ENCODE measurements around the gene AMIGO3. TPM values are rescaled to one million over a fixed set of nuclear protein-coding genes. Genes with fewer than 3 reads are reported as not detected.

The AMIGO3 gene
- total and polyA plus RNA-seq, 2 experiments from 2014 or later = 2.9 to 10.4 TPM

DNA sequence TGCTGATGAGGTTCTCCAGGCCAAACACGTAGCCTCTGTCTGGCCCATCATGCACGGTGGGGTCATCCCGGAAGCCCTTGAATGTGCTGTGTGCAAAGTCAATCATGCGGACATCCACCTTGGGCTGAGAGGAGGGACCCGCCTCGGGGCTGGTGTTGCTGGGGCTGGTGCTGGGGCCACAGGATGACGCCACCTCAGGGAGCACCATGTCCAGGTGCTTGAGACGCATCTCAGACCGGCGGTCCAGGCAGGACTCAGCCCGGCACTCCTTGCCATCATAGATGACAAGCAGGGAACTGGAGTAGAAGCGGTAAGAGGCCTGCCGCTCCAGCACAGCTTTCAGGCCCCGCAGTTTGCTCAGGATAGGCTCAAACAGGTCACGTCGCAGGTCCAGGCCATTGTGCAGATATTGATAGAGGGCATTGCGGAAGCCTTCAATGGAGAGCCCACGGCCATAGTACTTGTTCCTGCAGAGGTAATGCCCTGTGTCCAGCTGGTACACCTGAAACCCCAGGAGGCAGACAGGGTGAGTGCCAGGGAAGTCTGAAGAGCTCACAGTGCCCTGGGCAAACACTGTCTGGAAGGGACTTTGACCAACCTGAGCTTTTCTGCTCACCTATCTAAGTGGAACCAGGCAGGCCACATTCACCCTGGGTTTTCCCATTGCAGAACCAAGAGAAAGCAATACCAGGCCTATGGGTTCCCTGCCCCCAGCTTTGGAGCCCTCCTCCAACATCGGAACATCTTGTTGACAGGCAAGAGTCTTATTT, 7.9 kb upstream of the AMIGO3 start (continued):
- no peak for TF ChIP-seq ZNF462 (CRISPR knock-in tag; IDR thresholded peaks at IDR 0.05)

DNA sequence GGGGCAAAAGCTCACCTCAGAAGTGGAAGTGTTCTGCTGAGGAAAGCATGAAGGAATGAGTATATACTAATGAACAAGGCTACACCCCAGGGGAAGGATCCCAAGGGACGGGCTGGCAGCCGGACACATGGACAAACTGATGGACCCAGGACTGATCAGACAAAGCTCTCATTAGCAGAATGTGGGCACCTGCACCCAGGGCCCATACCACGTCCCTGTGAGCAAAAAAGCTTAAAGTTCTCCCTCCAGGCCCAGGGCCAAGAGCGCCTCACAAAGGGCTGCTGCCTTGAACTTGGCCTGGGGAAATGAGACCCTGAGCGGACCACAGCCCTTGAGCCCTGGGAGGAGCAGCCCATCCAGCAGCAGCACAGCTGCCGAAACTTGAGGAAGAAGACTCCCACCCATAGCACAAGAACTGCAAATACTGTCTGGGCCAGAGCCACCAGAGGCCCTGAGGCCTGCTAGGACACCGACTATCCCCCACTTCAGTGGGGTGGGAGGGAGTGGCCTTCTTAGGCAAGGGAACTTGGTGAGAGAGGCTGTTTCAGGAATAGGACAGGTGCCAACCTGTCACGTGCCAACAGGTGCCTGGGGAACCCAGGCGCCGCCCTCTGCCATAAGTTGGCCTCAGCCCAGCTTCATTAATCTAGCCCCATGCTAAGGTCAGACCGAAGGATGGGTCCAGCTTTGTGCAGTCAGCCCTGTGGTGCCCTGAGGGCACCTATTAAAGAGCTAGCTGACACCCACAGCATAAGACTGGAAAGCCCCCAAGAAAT, 6.6 kb upstream of the AMIGO3 start:
- no peaks in the 10 kb centered on the region for H3K4me1 ChIP-seq (ENCODE audit: insufficient read depth)
- H3K79me2 ChIP-seq (replicated peaks; ENCODE audit: insufficient read depth) = no peaks in the 10 kb centered on the region; the same call in 1 of the 2 replicates
- no peak overlapping the region for H2AFZ ChIP-seq
- H3K4me3 ChIP-seq = no peak overlapping the region
- H3K27ac Mint-ChIP-seq = no peak overlapping the region
- no peak overlapping the region for H3K4me3 Mint-ChIP-seq
- H3K36me3 Mint-ChIP-seq (ENCODE audit: low read depth) = peaks cover 26% of the 10 kb centered on the region
- H3F3A ChIP-seq (replicated peaks; ENCODE audit: low read depth) = peaks cover 22% of the 10 kb centered on the region; the same call in 1 of the 2 replicates
- no peak overlapping the region for H3K4me2 ChIP-seq
- peaks cover 18% of the 10 kb centered on the region for H3K27me3 Mint-ChIP-seq (ENCODE audit: insufficient read depth, low read depth, poor library complexity)
- H3K27me3 ChIP-seq (ENCODE audit: insufficient read depth) = no peaks in the 10 kb centered on the region
- no peak overlapping the region for H3K27ac ChIP-seq (ENCODE audit: low read depth)
- peaks cover 5% of the 10 kb centered on the region; the same call in 1 of the 2 replicates for H3K36me3 ChIP-seq (ENCODE audit: insufficient read depth)
- H4K20me1 ChIP-seq (replicated peaks; ENCODE audit: insufficient read depth) = peaks cover 4% of the 10 kb centered on the region; the same call in 1 of the 2 replicates
- no peaks in the 10 kb centered on the region for H3K9me2 ChIP-seq (ENCODE audit: insufficient read depth)
- ATAC-seq (no peak), DNase-seq (ENCODE audit: low spot score) (no peak)
- peaks cover 6% of the 10 kb centered on the region; the same call in 1 of the 3 replicates for H3K4me1 Mint-ChIP-seq
- no peaks in the 10 kb centered on the region for H3K9me3 Mint-ChIP-seq
- TF ChIP-seq ZNF462 (CRISPR knock-in tag; IDR thresholded peaks at IDR 0.05) (no peak), NANOG (IDR thresholded peaks at IDR 0.05; ENCODE audit: borderline replicate concordance) (no peak), ZNF114 (CRISPR knock-in tag; IDR thresholded peaks at IDR 0.05) (no peak), JUNB (IDR thresholded peaks at IDR 0.05; ENCODE audit: unreplicated experiment) (no peak), ZNF331 (CRISPR knock-in tag; IDR thresholded peaks at IDR 0.05; ENCODE audit: low read depth) (no peak)
- TF ChIP-seq, protein P1, sequence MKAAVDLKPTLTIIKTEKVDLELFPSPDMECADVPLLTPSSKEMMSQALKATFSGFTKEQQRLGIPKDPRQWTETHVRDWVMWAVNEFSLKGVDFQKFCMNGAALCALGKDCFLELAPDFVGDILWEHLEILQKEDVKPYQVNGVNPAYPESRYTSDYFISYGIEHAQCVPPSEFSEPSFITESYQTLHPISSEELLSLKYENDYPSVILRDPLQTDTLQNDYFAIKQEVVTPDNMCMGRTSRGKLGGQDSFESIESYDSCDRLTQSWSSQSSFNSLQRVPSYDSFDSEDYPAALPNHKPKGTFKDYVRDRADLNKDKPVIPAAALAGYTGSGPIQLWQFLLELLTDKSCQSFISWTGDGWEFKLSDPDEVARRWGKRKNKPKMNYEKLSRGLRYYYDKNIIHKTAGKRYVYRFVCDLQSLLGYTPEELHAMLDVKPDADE (IDR thresholded peaks at IDR 0.05) = no peak
